Pons (tissue), 1 donor: ENCODE data around the gene BTNL8.

Experiments
- DNase-seq: peaks from one replicate; pipeline ENCODE4 v3.0.0-alpha.2; 2016; ENCODE audit warnings: low spot score

Gene BTNL8

GRCh38 chr5:180898621-180899246 is at the start of gene BTNL8:
BTNL8 (plus strand) TSS chr5:180899159; CDS start chr5:180899311, 152 bp downstream.
- no peak for DNase-seq

GRCh38 chr5:180849827-180850226 is 49.1 kb upstream of the BTNL8 start:
- DNase-seq = no peak

GRCh38 chr5:180850434-180851078 is 48.4 kb upstream of the BTNL8 start:
- DNase-seq = no peak

- no peak for DNase-seq
Measured at GRCh38 chr5:180852495-180852894, 46.5 kb upstream of the BTNL8 start.

- DNase-seq = no peak
Measured at GRCh38 chr5:180853121-180853847, 45.7 kb upstream of the BTNL8 start.

- DNase-seq = no peak
Measured at GRCh38 chr5:180853848-180854176, 45.1 kb upstream of the BTNL8 start.

GRCh38 chr5:180858586-180858985 is 40.4 kb upstream of the BTNL8 start:
- DNase-seq = no peak

- DNase-seq = peak; percentile 51
Measured at GRCh38 chr5:180860273-180860886, 38.6 kb upstream of the BTNL8 start.

- DNase-seq = peak; percentile 85
Measured at GRCh38 chr5:180860887-180861822, 37.8 kb upstream of the BTNL8 start, which contains the start of gene ZFP62. ZFP62 (minus strand) TSS chr5:180861276; CDS start chr5:180861219, 57 bp downstream.

GRCh38 chr5:180862645-180863044 is 36.3 kb upstream of the BTNL8 start:
- DNase-seq = no peak

GRCh38 chr5:180865981-180866695 is 32.8 kb upstream of the BTNL8 start:
- no peak for DNase-seq

- DNase-seq = no peak
Measured at GRCh38 chr5:180866985-180867384, 32.0 kb upstream of the BTNL8 start.

- peak; percentile 85 for DNase-seq
Measured at GRCh38 chr5:180868960-180869359, 30.0 kb upstream of the BTNL8 start.

- no peak for DNase-seq
Measured at GRCh38 chr5:180869587-180869986, 29.4 kb upstream of the BTNL8 start.

- no peak for DNase-seq
Measured at GRCh38 chr5:180870276-180871068, 28.5 kb upstream of the BTNL8 start.

- DNase-seq = no peak
Measured at GRCh38 chr5:180872419-180872818, 26.5 kb upstream of the BTNL8 start.

GRCh38 chr5:180873615-180874520 is 25.1 kb upstream of the BTNL8 start:
- no peak for DNase-seq

GRCh38 chr5:180874804-180875582 is 24.0 kb upstream of the BTNL8 start:
- DNase-seq = no peak
